Hepatic stellate cell (primary cell): ENCODE measurements around the gene CD248.
"Not testable (repeated sequence)": the region's sequence is repeated elsewhere in the genome, so short reads cannot be mapped to it uniquely, and the experiment has no call there.

ENCODE experiments used
- DNase-seq: peaks from one replicate; pipeline ENCODE4 v3.0.0; 2011; ENCODE audit warnings: low spot score

Gene CD248

GRCh38 chr11:66313321-66314185 lies 3.3 kb downstream of the CD248 start:
- peak; percentile 47 for DNase-seq

- peak; percentile 97 for DNase-seq
Observed at GRCh38 chr11:66312549-66313320, 4.1 kb downstream of the CD248 start.

GRCh38 chr11:66311965-66312548 lies 4.8 kb downstream of the CD248 start:
- peak; percentile 85 for DNase-seq

GRCh38 chr11:66311470-66311964 lies 5.3 kb downstream of the CD248 start:
- no peak for DNase-seq

GRCh38 chr11:66310803-66311440 lies 5.9 kb downstream of the CD248 start:
- not testable (repeated sequence) for DNase-seq

- DNase-seq, result no peak
Observed at GRCh38 chr11:66310324-66310723, 6.5 kb downstream of the CD248 start.

- DNase-seq, result no peak
Observed at GRCh38 chr11:66309475-66309874, 7.4 kb downstream of the CD248 start.

- no peak for DNase-seq
Observed at GRCh38 chr11:66302656-66303055, 14.2 kb downstream of the CD248 start.

GRCh38 chr11:66299186-66299585 lies 17.7 kb downstream of the CD248 start:
- no peak for DNase-seq

- DNase-seq, result no peak
Observed at GRCh38 chr11:66297610-66298009, 19.2 kb downstream of the CD248 start.

- DNase-seq, result no peak
Observed at GRCh38 chr11:66294626-66295620, 21.9 kb downstream of the CD248 start.

- no peak for DNase-seq
Observed at GRCh38 chr11:66293777-66294625, 22.8 kb downstream of the CD248 start.

GRCh38 chr11:66293352-66293751 lies 23.5 kb downstream of the CD248 start:
- no peak for DNase-seq

GRCh38 chr11:66292543-66293332 lies 24.1 kb downstream of the CD248 start:
- no peak for DNase-seq

- DNase-seq, result no peak
Observed at GRCh38 chr11:66291706-66292542, 24.9 kb downstream of the CD248 start, which contains the start of gene TMEM151A. Gene TMEM151A (plus strand): TSS chr11:66291894. CDS start chr11:66292014, 120 bp downstream.

GRCh38 chr11:66291303-66291705 lies 25.5 kb downstream of the CD248 start:
- DNase-seq, result no peak

- no peak for DNase-seq
Observed at GRCh38 chr11:66290330-66290621, 26.6 kb downstream of the CD248 start.
